ENCODE measurements around the gene EBI3.
"Not testable (repeated sequence)": the region's sequence is repeated elsewhere in the genome, so short reads cannot be mapped to it uniquely, and the experiment has no call there.

EBI3 gene

DNA sequence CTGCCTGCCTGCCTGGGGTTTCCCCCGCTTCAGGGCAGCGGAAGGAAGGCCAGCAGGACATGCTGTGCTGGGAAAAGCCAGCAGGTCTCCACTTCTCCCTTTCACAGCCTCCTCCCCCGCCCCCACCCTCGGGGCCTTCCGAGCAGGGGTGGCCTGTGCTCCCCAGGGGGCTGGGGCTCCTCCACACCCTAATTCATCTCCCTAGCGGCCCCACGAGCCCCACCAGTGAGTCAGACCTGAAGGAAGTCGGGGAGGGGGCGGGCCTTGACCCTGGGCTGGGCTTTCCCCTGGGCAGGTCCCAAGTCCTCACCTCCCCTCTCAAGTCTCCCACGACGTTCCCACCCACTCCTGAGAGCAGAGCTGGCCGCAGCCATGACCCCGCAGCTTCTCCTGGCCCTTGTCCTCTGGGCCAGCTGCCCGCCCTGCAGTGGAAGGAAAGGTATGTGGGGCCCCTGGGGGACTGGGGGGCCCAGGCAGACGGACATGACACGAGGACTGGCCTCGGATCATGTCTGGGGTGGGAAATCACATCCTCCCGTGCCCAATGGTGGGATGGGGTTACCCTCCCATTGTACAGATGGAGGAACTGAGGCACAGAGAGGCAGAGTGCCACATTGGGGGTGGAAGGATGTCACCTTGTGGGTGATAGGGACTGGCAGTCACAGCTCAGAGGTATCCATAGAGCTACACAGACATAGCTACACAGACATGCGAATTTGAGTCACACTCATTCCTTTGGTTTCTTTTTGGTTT lies at the start of gene EBI3:
Gene EBI3, plus strand, starts transcription at position 345 of the 753 bp plus-strand sequence. Its CDS starts 28 bp downstream, at position 373.
- FAIRE-seq, result no peak

DNA sequence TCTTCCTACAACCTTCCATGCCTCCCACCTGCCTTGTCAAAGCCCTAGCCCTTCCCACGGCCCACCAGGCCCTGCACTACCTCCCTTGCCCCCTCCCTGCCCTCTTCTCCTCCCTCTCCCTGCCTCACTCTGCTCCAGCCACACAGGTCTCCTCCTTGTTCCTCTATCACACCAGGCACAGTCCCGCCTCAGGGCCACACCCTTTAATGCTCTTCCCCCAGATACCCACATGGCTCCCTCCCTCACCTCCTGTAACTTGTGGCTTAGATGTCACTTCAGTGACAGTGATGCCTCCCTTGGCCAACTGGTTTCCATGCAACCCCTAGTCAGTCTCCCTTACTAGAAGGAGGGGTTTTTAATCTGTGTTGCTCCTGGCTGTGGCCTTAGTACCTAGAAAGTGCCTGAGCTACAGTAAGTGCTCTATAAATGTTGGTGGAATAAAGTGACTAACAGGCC lies 48.2 kb upstream of the EBI3 start:
- FAIRE-seq, result no peak

DNA sequence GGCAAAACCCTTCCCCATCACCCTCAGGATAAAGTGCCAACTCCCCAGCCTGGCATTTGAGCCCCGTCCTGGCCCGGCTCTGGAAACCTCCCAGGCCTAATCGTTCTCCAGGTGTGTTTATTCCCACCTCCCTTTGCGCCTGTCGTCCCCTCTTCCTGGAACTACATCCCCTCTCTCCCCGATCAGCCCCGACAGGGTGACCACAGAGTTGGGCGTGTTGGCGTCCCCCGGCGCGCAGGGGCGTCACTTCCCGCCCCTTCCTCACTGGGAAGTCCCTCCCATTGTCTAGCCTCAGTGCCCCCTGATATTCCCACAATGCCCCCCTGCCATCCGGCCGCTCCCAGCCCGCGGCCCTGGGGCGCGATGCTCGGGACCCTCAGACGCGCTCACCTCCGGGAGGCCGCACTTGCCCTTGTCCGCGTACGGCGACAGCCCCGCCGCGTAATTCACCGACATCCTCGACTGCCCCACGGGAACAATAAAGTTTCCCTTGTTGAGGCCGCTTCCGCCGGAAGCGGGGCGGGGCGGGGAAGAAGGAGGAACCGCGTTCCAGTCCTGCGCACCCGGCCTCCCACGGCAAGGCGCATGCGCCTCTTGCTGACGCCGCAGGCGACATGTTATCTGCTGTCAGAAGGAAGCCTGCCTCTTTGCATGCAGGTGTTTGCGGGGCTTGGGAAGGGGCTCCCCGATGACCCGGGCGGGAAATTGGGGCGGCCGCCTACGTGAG lies 47.1 kb upstream of the EBI3 start, which contains the start of the genes ANKRD24 and SIRT6:
Gene ANKRD24, plus strand, starts transcription at position 606 of the 727 bp plus-strand sequence. CDS start 3,737 bp downstream, outside the sequence.
Gene SIRT6, minus strand, starts transcription at position 480 of the 727 bp plus-strand sequence. Its CDS starts 24 bp downstream, at position 456.
- peak; percentile 82 for FAIRE-seq

DNA sequence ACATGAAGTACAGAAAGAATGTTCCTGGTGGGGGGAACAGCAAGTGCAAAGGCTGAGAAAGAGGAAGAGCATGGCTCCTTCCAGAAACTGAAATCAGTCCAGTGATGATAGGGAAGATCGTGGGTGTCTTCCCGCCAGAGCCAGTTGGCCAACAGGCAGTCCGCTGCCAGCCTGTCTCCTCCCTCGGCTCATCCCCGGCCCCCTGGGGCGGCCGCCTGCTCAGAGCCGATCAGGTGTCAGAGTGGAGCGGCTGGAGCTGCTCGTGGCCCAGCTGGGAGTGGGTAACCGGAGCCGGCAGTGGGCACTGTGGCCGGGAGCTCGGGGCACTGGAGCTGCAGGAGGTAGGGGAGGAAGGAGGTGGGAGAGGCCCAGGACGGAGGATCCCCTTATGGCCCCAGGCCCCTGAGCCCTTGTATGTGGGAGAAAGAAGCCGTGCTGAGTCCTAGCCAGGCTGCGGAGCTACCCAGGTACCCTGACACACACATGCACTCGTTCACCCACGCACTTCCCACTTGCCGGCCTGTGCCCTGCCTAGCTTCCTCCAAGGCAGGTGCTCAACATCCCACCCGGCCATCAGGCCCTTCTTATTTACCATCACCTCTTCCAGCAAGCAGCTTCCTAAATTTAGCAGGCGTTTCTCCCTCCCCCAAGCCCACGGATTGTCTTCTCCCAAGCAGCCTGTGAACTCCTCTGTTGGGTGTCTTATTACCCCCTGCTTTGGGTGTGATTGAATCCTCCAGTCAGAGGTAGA lies 45.2 kb upstream of the EBI3 start:
- no peak for FAIRE-seq

DNA sequence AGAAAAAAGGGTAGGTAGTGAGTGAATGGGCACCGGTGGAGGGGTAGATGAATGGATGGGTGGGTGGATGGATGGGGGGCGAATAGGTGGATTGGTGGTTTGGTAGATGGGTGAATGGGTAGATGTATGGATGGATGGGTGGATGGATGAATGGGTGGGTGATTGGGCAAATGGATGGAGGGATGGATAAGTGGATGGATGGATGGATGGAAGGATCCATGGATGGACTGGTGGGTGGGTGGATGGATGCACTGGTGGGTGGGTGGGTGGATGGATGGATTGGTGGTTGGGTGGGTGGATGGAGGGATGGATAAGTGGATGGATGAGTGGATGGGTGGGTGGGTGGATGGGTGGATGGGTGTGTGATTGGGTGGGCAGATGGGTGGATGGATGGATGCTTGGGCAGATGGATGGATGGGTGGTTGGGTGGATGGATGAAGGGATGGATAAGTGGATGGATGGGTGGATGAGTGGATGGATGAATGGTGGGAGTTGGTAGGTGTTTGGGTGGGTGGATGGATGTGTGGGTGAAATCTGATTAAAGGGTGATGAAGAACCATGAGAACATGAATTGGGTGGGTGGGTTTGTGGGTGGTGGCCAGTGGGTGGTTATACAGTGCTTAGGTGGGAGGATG lies 44.5 kb upstream of the EBI3 start:
- FAIRE-seq, result no peak

DNA sequence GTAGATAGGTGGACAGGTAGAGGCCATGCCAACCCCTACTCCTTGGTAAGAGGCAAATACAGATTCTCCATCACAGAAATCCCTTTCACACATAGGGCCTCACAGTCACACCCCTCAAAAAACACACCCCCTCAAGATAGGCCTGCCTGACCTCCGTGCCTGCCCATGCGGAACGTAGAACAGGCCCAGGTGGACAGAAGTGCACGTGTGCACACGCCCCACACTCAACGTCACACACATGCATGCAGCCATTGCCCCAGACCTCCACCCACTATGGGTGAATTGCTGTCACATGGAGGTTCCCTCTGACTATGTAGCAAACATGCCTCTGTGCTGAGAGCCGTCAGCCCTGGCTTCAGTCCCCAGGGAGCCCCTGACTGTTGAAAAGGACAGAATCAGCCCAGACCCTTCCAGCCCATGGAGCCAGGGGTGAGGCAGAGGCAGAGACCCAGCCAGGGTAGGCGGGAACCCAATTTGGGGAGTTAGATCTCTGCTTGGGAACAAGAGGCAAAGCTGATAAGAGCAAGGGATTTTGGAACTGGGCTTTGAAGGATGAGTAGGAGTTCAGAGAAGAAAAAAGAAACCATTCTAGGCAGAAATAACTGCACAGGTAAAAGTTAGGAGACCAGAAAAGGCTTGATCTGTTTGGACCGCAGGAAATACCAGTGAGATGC lies 43.8 kb upstream of the EBI3 start:
- no peak for FAIRE-seq

DNA sequence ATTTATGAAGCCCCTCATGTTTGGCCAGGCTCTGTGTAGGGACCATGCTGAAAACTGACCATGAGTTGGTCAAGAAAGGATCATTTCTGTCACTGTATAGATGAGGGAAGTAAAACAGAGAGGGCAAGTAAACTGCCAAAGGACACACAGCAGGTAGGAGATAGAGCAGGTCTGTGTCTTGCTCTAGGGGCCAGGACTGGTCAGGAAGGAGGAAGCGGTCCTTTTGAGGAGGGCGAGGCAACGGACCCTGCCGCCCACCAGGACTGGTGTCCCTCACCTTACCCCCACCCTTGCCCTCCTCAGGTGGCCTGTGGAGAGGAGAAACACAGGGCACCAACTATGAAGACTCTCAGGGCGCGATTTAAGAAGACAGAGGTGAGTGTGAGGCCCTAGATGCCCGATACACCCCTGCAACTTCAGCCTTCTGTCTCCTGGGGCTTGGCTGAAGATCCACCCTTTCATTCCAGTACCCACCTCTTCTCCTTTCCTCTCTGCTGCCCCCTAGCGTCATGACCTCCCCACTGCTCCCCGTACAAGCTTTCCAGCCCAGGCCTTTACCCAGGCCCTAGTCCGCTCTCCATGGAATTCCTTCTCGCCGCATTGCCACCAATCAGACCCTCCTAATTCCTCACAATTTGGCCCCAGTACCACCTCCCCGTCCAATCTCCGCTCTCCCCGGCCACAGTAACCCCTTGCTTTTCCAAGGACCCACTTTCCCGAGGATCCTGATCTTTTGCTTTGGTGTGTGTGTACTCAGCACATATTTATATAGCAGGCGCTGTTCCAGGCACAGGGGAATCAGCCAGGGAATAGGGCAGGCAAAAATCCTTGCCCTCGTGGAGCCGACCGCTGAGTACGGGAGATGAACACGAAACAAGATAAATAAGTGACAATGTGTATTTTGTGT lies 43.0 kb upstream of the EBI3 start:
- FAIRE-seq, result peak; percentile 87

DNA sequence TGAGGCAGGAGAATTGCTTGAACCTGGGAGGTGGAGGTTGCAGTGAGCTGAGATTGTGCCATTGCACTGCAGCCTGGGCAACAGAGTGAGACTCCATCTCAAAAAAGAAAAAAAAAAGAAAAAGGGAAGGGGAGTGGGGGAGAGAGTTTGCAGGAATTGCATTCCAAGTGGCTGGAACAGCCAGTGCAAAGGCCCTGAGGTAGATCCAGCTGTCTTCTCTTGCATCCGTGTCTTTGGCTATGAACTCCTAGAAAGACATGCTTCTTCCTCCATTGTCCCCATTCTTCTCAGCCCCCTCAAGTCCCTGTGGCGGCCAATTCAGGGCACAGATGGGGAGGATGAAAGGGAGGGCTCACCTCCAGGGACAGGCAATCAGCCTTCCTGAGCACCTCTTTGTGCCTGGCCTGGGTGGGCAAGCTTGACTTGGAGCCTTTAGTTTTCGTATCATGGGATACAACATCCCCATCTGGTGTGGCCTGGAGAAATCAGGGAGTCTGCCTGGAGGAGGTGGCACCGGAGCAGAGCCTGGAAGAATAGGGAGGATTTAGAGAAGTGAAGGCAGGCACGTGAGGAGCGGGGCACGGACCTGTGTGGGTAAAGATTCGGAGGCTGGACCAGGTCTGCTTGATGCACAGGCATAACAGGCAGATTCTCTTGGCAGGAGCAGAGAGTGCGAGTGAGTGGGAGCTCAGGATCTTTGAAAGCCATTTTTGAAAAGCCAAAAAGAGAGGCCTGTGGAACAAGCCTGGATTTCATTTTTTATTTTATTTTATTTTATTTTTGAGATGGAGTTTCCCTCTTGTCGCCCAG lies 41.8 kb upstream of the EBI3 start:
- FAIRE-seq, result no peak

DNA sequence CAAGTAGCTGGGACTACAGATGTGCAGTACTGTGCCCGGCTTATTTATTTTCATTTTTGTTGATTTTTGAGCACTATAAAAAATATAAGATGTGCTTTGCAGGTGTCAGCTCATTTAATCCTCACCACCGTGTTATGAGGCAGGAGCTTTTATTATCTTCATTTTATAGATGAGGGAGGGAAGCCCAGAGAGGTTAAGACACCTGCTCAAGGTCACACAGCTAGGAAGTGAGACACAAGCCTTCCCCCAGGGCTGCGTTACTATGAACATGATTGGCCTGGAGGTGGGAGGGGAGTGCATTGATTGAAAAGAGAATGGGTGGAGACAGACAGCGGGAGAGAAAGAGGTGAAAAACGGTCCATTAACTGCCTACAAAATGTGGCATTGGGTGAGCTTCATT lies 39.7 kb upstream of the EBI3 start:
- FAIRE-seq, result no peak

DNA sequence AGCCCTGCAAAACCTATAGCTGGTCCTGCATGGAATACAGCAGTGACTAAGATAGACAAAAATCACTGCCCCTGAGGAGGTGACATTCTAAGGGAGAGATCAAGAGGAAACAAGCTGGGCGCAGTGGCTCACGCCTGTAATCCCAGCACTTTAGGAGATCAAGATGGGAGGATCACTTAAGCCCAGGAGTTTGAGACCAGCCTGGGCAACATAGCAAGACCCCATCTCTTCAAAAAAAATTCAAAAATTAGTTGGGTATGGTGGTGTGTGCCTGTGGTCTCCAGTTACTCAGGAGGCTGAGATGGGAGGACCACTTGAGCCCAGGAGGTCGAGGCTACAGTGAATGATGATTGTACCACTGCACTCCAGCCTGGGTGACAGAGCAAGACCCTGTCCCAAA lies 36.8 kb upstream of the EBI3 start:
- FAIRE-seq, result not testable (repeated sequence)

DNA sequence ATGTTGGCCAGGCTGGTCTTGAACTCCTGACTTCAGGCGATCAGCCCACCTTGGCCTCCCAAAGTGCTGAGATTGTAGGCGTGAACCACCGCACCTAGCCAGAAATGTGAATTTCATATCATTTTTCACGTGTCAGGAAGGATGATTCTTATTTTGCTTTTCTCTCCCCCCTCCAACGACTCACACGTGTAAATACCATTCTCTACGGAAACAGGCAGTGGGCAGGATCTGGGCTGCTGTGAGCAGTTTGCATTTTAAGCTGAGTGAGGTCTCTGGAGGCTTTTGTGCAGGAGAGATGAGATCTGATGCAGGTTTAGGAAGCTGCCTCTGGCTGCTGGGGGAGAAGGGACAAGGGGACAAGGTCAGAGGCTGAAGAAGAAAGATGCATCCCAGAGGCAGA lies 35.0 kb upstream of the EBI3 start:
- FAIRE-seq, result no peak

DNA sequence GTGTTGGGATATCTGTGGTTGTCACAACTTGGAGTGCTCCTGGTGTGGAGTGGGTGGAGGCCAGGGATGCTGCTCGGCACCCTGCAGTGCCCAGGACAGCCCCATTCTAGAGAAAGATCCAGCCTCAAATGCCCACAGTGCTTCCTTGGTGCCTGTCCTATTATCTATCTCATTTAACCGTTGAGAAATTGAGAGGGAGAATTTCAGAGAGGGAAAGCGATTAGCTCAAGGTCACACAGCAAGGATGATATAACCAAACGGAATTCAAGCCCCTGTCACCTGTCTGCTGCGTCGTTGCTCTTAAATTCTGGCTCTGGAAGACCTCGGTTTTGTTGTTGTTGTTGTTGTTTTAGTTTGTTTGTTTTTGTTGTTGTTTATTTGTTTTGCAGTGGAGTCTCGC lies 33.3 kb upstream of the EBI3 start:
- no peak for FAIRE-seq

DNA sequence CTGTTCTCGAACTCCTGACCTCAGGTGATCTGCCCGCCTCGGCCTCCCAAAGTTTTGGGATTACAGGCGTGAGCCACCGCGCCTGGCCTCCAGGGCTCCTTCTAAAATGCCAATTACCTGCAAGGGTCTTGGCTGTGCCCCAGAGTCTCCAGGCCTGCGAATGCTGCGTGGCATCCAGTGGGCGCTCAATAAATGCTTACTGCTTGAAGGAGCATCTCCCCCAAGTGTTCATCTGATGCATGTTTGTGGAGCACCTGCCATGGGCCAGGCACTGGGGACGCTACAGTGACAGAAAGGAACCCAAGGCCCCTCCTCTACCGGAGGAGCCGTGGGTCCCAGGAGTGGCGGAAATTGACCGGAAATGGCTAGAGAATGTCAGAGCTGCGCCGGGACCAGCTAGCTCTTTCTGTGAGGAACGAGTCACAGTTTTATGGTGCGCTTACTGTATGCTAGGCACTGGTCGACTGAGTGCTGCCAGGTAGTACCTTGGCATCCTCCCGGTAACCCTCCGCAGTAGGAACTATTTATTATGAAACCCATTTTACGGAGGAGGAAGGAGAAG lies 32.7 kb upstream of the EBI3 start:
- FAIRE-seq, result no peak

DNA sequence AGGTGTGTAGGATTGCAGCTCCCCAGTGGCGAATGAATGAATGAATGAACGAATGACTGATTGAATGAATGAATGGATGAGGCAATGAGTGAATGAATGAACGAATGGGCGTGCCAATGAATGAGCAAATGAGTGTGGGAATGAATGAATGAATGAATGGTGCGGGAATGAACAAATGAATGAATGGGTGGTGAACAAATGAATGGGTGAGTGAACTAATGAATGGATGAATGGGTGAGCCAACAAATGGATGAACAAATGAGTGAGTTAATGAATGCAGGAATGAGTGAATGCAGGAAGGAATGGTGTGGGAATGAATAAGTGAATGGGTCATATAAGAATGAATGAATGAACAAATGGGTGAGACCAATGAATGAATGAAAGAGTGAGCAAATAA lies 32.1 kb upstream of the EBI3 start:
- no peak for FAIRE-seq

DNA sequence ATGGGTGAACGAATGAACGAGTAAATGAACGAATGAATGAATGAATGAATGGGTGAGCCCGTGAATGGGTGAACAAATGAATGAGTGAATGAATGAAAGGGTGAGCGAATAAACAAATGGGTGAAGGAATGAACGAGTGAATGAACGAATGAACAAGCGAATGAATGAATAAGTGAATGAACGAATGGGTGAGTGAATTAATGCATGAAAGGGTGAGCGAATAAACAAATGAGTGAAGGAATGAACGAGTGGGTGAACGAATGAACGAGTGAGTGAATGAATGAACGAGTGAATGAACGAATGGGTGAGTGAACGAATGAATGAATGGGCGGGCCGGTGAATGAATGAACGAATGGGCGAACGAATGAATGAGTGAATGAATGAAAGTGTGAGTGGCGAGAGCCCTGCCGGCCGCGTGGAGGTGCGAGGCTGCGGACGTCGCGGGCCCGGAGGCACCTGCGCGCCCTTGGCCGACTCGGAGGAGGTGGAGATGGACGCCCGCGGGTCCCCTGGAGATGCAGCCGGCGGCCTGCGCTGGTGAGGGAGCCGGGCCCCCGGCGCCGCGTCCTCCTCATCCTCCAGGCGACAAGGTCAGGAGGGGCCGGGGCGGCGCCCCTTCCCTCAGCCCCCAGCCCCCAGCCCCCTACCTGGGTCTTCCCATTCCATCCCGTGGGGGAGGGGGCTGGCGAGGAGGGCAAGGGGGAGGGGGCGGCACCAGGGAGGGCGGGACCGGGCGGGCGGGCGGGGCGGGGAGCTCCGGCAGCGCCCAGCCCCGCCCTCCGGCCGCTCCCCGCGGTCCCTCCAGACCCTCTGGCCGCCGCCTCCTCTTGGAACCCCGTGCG lies 31.5 kb upstream of the EBI3 start:
- FAIRE-seq, result no peak

DNA sequence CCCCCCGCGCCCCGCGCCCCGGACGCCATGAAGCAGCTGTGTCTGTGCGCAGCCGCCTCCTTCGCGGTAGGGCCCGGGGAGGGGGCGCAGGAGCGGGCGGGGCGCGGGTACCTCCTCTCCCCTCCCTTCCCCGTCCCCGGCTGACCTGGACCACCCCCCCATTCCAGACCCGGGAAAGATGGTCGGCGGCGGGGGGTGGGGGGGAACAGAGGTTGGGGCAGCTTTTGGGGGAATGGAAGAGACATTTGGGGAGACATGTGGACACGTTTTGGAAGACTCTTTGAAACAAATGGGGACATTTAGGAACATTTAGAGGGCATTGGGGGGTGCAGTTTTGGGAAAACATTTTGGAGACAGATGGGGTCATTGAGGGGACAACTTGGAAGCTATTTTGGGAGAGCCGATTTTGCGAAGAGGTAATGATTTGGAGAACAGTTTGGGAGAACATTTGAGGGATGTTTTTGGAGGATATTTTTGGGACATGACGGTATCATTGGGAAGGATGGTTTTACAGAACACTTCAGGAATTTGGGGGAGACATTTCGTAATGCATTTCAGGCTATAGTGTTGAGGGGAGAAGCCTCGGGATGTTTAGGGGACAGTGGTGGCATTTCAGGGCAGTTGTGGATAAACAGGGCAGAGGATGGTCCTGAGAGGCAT lies 30.7 kb upstream of the EBI3 start:
- no peak for FAIRE-seq

DNA sequence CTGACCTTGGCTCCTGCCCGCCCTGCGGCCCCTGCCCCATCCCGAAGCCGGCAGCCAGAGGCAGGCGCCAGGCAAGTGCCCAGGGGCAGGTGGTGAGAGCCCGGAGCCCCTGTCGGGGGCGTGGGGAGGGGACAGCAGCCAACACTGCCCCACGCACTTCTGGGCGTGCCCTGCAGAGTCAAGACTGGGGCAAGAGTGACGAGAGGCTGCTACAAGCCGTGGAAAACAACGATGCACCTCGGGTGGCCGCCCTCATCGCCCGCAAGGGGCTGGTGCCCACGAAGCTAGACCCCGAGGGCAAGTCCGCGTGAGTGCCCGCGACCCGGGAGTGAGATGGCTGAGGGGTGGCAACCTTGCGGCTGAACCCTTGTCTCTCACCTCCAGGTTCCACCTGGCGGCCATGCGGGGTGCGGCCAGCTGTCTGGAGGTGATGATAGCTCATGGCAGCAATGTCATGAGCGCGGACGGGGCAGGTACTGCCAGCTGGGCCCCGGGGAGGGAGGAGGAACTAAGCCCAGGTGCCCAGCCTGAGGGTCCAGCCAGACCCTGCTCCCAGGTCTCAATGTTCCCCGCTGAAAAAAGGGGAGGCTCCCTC lies 29.5 kb upstream of the EBI3 start:
- FAIRE-seq, result no peak
